Measurements from ENCODE around the gene BRPF1. TPM values are rescaled to one million over a fixed set of nuclear protein-coding genes. Genes with fewer than 3 reads are reported as not detected.

The BRPF1 gene
- total and polyA plus RNA-seq, 2 donors (not counting 1 experiment from before 2014, with no cell fraction given), result 24.4 to 36.5 TPM

Other genes with a start within 250 kb of the BRPF1 start
- gene LHFPL4, start 177.9 kb upstream of the BRPF1 start, total RNA-seq, result not detected in 2 replicates
- gene LHFPL4, start 177.9 kb upstream of the BRPF1 start, polyA plus RNA-seq, result not detected in 2 replicates
- 98.2 and 105 TPM in 2 replicates for gene MTMR14, start 82.2 kb upstream of the BRPF1 start, total RNA-seq
- gene MTMR14, start 82.2 kb upstream of the BRPF1 start, polyA plus RNA-seq, result 76.0 and 82.3 TPM in 2 replicates
- 0.37 and 1.2 TPM in 2 replicates for gene CPNE9, start 27.9 kb upstream of the BRPF1 start, total RNA-seq
- 0.20 and 0.30 TPM in 2 replicates for gene CPNE9, start 27.9 kb upstream of the BRPF1 start, polyA plus RNA-seq
- 81.6 and 90.8 TPM in 2 replicates for gene OGG1, start 18.2 kb downstream of the BRPF1 start, total RNA-seq
- gene OGG1, start 18.2 kb downstream of the BRPF1 start, polyA plus RNA-seq, result 26.5 and 45.6 TPM in 2 replicates
- gene CAMK1, start 38.2 kb downstream of the BRPF1 start, total RNA-seq, result 0.57 and 1.1 TPM in 2 replicates
- gene CAMK1, start 38.2 kb downstream of the BRPF1 start, polyA plus RNA-seq, result 0.82 and 0.97 TPM in 2 replicates
- 43.4 and 45.6 TPM in 2 replicates for gene TADA3, start 60.7 kb downstream of the BRPF1 start, total RNA-seq
- gene TADA3, start 60.7 kb downstream of the BRPF1 start, polyA plus RNA-seq, result 42.5 and 45.4 TPM in 2 replicates
- gene ARPC4, start 61.3 kb downstream of the BRPF1 start, total RNA-seq, result 174 and 179 TPM in 2 replicates
- gene ARPC4, start 61.3 kb downstream of the BRPF1 start, polyA plus RNA-seq, result 110 and 114 TPM in 2 replicates
- gene TTLL3, start 78.5 kb downstream of the BRPF1 start, total RNA-seq, result 84.5 and 84.6 TPM in 2 replicates
- 156 and 168 TPM in 2 replicates for gene TTLL3, start 78.5 kb downstream of the BRPF1 start, polyA plus RNA-seq
- gene RPUSD3, start 112.3 kb downstream of the BRPF1 start, total RNA-seq, result 60.7 and 62.1 TPM in 2 replicates
- gene RPUSD3, start 112.3 kb downstream of the BRPF1 start, polyA plus RNA-seq, result 31.8 and 57.0 TPM in 2 replicates
- not detected in 2 replicates for gene CIDEC, start 148.5 kb downstream of the BRPF1 start, total RNA-seq
- not detected in 2 replicates for gene CIDEC, start 148.5 kb downstream of the BRPF1 start, polyA plus RNA-seq
- gene JAGN1, start 158.9 kb downstream of the BRPF1 start, total RNA-seq, result 25.7 and 26.2 TPM in 2 replicates
- 20.3 and 20.4 TPM in 2 replicates for gene JAGN1, start 158.9 kb downstream of the BRPF1 start, polyA plus RNA-seq
- gene IL17RE, start 171.1 kb downstream of the BRPF1 start, total RNA-seq, result 0.34 TPM in 1 of 2 replicates, not detected in the other
- gene IL17RE, start 171.1 kb downstream of the BRPF1 start, polyA plus RNA-seq, result 0.37 and 0.48 TPM in 2 replicates
- 0.24 and 0.25 TPM in 2 replicates for gene IL17RC, start 185.4 kb downstream of the BRPF1 start, total RNA-seq
- gene IL17RC, start 185.4 kb downstream of the BRPF1 start, polyA plus RNA-seq, result 0.98 and 1.2 TPM in 2 replicates
- gene CRELD1, start 202.1 kb downstream of the BRPF1 start, total RNA-seq, result 47.4 and 47.6 TPM in 2 replicates
- gene CRELD1, start 202.1 kb downstream of the BRPF1 start, polyA plus RNA-seq, result 46.0 and 46.8 TPM in 2 replicates
- gene PRRT3, start 220.7 kb downstream of the BRPF1 start, total RNA-seq, result 3.9 and 4.4 TPM in 2 replicates
- 1.0 and 1.7 TPM in 2 replicates for gene PRRT3, start 220.7 kb downstream of the BRPF1 start, polyA plus RNA-seq